ENCODE results near the gene SYVN1.

The SYVN1 gene

DNA sequence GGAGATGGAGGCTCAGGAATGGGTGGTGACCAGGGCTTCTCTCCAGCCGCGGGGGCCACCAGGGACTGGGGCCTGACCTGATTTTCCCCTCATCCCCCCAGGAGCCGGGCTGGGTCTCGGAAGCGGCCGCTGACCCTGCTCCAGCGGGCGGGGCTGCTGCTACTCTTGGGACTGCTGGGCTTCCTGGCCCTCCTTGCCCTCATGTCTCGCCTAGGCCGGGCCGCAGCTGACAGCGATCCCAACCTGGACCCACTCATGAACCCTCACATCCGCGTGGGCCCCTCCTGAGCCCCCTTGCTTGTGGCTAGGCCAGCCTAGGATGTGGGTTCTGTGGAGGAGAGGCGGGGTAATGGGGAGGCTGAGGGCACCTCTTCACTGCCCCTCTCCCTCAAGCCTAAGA is 46.5 kb downstream of the SYVN1 start:
- DNase-seq (ENCODE audit: low read depth in 2 of 2), result no peak

DNA sequence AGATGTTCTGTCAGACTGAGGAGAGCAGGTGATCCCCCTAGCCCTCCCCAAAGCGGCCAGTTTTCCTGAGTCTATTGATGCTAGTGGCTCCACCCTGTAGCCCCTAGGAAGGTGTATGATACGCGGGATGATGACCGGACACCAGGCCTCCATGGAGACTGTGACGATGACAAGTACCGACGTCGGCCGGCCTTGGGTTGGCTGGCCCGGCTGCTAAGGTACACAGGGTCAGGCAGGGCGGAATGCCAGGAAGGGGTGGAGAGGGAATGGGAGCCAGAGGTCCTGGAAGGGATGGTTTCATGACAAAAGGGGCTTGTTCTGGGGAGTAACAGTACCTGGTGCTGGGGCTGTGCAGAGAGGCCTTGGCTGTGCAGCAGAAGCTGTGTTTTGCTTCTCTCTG is 47.1 kb downstream of the SYVN1 start:
- no peak for DNase-seq (ENCODE audit: low read depth in 2 of 2)

DNA sequence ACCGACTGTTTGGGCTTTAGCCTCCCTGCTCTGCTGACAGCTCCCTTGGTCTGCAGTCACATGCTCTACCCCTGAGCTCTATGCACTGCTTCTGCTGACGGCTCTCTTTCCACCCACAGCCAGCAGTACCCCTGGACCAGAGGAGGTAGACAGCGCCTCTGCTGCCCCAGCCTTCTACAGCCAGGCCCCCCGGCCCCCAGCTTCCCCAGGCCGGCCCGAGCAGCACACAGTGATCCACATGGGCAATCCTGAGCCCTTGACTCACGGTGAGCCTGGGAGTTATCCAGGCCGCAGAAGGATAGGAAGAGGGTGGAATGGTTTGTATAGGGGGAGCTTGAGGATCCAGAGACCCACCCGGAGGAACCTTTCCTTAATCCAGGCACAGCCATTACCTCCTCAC is 47.5 kb downstream of the SYVN1 start:
- DNase-seq (ENCODE audit: low read depth in 2 of 2), result no peak

DNA sequence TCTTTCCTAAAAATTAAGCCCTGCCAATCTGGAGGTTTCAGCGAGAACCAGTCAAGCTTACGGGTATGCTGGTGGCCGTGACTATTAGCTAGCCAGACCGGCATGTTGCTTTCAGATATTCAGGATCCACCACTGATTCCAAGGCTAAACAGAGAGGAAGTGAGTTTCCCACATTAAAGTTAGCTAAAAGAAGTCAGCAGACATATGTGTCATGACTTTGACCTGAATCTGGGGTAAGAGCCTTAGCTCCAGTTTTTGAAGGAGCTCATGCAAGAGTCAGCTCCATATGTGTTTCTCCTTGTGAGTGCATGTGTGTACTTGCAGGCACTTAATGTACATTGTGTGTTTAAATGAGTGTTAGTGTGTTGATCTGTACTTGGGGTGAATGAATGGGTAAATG is 48.9 kb downstream of the SYVN1 start:
- DNase-seq (ENCODE audit: low read depth in 2 of 2), result no peak

DNA sequence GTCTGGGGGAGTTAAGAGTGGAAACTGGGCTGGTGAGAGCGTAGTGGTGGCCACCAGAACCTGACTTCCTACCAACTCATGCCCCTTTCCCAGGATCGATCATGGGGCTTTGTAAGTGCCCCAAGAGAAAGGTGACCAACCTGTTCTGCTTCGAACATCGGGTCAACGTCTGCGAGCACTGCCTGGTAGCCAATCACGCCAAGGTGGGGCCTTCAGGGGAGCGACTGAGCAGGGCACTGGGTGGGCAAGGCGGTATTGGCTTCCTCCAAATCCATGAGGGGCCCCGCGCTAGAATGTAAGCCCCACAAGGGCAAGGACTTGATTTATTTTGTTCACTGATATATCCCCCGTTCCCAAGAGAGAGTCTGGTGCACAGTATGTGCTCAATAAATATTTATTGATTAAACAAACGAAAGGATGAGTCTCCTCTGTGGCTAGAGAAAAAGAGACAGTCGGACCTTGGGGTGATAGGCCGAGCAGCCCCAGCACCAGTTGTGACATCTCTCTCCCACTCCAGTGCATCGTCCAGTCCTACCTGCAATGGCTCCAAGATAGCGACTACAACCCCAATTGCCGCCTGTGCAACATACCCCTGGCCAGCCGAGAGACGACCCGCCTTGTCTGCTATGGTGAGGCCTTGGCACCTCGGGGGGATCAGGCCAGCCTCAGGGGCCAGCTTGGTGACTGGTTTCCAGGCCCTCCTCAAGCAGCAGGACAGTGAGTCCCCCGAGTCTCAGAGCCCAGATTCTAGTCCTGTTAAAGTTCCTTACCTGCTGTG is 49.5 kb downstream of the SYVN1 start:
- DNase-seq (ENCODE audit: low read depth in 2 of 2), result no peak

DNA sequence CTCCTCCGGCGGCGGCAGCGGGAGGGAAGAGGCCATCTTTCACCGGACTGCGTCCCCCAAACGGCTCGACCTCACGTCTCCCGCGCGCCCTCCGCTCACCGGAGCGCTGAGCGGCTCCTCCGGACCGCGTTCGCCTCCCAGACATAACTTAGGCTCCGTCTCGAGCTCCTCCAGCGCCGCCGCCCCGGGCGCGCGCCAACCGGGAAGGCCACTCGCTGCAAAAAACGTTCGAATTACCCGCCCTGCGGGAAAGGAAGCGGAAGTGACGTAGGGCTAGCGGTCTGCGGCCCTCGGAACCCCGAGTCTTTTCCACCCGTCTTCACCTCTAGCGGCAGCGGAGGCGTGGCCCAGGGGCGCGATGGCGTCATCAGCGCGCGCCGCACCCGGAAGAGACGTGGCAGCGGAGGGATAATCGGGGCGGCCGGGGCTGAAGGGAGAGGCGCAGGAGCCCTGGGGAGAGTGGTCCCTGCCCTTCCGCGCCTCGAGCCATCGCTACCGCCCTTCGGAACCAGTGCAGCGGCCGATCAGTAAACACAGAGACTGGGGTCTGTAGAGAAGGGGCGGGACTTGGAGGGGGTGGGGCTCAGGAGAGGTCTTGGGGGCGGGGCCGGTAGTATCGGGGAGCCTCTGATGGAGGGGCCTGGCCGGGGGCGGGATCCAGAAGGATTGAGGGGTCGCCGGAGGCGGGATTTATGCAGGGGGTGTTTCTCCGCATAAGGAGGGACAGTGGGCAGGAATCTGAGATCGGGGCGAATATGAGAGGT is 50.3 kb downstream of the SYVN1 start, which contains the start of the genes CDCA5 and ZFPL1:
Gene CDCA5, minus strand, starts transcription at position 207 of the 764 bp plus-strand sequence. Its CDS starts 62 bp downstream, at position 145.
Gene ZFPL1, plus strand, starts transcription at position 389 of the 764 bp plus-strand sequence. CDS start 477 bp downstream, outside the sequence.
- DNase-seq (ENCODE audit: low read depth in 2 of 2), result peak; percentile 94

DNA sequence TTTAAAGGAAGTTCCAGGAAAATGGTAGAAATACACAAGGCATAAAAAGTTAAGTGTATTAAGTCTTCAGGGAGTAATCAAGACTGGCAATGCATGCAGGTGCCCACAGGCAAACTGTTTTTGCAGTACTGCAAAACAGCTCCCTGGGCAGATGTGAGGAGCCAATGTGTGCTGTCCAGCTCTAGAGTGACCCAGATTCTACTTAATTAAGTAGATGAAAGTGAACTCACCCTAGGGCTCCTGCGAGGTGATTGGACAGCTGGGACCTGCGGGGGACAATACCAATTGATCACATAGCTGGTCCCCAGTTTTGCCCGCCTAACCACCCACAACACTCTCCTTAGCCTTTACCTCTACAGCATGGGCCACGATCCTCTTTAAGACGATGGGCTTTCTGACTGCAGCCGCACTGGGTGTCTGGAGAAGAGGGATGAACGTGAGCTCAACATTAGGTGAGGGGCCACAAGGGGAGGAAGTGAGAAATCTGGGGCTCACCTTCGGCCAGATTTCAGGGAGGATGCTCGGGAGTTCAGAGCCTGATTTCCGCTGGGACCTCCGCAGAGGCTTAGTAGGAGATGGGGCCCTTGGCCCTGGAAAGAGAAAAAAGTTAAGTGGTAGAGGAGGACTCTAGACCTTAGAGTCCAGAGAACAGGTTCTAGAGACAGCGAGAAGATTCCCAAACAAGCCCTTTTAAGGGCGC is 51.0 kb downstream of the SYVN1 start:
- no peak for DNase-seq (ENCODE audit: low read depth in 2 of 2)

DNA sequence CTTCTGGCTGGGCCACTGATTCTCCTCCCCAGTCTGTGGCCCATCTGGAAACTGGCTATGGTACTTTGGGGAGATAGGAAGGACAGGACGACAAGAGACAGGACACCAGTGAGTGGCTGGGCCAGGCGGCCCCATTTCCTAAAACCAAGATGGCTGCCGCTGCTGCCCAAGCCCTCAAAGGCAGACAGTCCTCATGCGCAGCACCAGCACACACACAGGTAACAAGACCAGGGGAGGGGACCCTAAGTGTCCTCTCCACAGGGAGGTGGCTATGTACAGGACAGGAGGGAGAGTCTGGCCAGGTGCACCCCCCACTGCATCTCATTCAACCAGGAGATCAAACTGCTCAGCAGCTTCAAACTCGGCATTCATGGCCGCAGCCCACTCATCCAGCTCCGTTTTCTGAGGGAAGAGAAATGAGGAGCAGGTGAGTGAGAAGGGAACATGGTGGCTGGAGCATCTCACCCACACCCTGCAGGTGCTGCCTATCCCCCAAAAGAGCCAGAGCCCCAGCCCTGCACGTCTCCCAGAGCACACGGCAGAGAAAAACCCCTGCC is 55.5 kb downstream of the SYVN1 start:
- no peak for DNase-seq (ENCODE audit: low read depth in 2 of 2)

DNA sequence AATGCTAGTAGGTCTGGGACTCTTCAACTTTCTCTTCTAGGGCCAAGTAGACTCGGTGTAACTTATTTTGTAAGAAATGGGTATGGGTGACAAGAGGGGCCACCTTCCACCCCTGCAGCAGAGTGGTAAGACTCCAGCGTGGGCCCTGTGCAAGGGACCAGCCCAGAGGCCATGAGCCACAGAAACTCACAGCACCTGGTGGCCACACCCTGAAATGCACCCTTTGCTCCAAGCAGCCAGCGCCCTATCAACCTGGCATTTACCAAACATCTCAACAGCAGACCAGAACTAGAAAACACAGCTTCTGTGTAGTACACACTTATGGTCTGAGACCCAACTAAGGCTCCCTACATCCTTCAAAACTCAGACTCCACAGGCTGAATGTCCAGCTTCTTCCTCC is 56.2 kb downstream of the SYVN1 start:
- peak; percentile 55 to 57 for DNase-seq (ENCODE audit: low read depth in 2 of 2)

DNA sequence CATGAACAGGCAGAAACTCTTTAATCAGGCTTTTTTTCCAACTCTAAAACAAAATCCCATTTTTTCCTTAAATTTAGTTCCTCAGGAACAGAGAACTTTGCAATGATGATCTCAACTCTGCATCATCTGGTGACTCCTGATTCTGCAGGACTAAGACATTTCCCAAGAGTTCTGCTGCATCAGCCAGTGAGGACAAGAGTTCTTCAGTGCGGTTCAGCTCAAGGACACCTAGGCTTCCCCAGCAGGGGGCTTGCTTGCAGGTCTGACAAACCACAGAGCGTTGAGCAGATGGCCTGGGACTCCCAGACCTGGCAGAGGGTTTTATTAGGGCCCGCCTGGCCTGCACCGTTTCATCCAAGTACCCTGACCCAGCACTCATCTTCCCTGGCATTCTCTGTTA is 56.9 kb downstream of the SYVN1 start:
- DNase-seq (ENCODE audit: low read depth in 2 of 2), result no peak

All from stimulated activated CD4-positive, alpha-beta T cell treated with anti-CD3 and anti-CD28 coated beads, Interleukin-4, amount 100 ng/mL, for 48 hours (primary cell).